ENCODE results near the gene CMSS1.

GRCh38 chr3:100129941-100130340 is 312.3 kb downstream of the CMSS1 start:
- TF ChIP-seq CTCF (IDR thresholded peaks at IDR 0.05), result no peak
- no peak for TF ChIP-seq POLR2A (IDR thresholded peaks at IDR 0.05)

Measured in heart left ventricle (tissue), 13 donors.